ENCODE data around the gene A3GALT2.

- TF ChIP-seq, protein P1, sequence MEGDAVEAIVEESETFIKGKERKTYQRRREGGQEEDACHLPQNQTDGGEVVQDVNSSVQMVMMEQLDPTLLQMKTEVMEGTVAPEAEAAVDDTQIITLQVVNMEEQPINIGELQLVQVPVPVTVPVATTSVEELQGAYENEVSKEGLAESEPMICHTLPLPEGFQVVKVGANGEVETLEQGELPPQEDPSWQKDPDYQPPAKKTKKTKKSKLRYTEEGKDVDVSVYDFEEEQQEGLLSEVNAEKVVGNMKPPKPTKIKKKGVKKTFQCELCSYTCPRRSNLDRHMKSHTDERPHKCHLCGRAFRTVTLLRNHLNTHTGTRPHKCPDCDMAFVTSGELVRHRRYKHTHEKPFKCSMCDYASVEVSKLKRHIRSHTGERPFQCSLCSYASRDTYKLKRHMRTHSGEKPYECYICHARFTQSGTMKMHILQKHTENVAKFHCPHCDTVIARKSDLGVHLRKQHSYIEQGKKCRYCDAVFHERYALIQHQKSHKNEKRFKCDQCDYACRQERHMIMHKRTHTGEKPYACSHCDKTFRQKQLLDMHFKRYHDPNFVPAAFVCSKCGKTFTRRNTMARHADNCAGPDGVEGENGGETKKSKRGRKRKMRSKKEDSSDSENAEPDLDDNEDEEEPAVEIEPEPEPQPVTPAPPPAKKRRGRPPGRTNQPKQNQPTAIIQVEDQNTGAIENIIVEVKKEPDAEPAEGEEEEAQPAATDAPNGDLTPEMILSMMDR (IDR thresholded peaks at IDR 0.05) = no peak
- TF ChIP-seq POLR2AphosphoS5 (IDR thresholded peaks at IDR 0.05; ENCODE audit: low read depth, low read length) = no peak
Observed at GRCh38 chr1:33338048-33338439, 17.1 kb upstream of the A3GALT2 start.
